Measurements from ENCODE around the gene ANKRD12. TPM values are rescaled to one million over a fixed set of nuclear protein-coding genes. Genes with fewer than 3 reads are reported as not detected.

Gene ANKRD12
- total RNA-seq, 6 experiments from 2014 or later = 12.3 to 38.7 (median 21.4) TPM

GRCh38 chr18:9188359-9189231 is 52.0 kb downstream of the ANKRD12 start:
- ATAC-seq = no peak
- peaks cover 0 to 3% (median 0%) of the 10 kb centered on the region in 4 donors for H3K36me3 ChIP-seq
- no peaks in the 10 kb centered on the region for H3K9me3 ChIP-seq
- 89% methylated on average over 3 of the region's 3 CpGs for WGBS (ENCODE audit: insufficient coverage, low coverage, low lambda C conversion rate, missing lambda C conversion rate)
- no peaks in the 10 kb centered on the region for H3K4me1 ChIP-seq
- TF ChIP-seq CTCF (IDR thresholded peaks at IDR 0.05) = no peak
- H3K27me3 ChIP-seq = no peaks in the 10 kb centered on the region
- intact Hi-C loops (cut with DNase I) = no loop called here
- no peak overlapping the region for H3K27ac ChIP-seq
- no peak for DNase-seq
- H3K4me3 ChIP-seq = no peak overlapping the region

GRCh38 chr18:9189491-9189890 is 52.9 kb downstream of the ANKRD12 start:
- no peak overlapping the region for H3K27ac ChIP-seq
- 95% methylated on average over 2 of the region's 2 CpGs for WGBS (ENCODE audit: insufficient coverage, low coverage, low lambda C conversion rate, missing lambda C conversion rate)
- H3K9me3 ChIP-seq = no peaks in the 10 kb centered on the region
- ATAC-seq (no peak), DNase-seq (no peak)
- intact Hi-C loops (cut with DNase I) = no loop called here
- no peaks in the 10 kb centered on the region for H3K36me3 ChIP-seq
- H3K4me1 ChIP-seq = no peaks in the 10 kb centered on the region
- no peak overlapping the region for H3K4me3 ChIP-seq
- no peak for TF ChIP-seq CTCF (IDR thresholded peaks at IDR 0.05)
- TF ChIP-seq POLR2A (IDR thresholded peaks at IDR 0.05) = no peak
- H3K27me3 ChIP-seq = no peaks in the 10 kb centered on the region

- WGBS (ENCODE audit: insufficient coverage, low coverage, low lambda C conversion rate, missing lambda C conversion rate) = 95% methylated on average over 2 of the region's 2 CpGs
- DNase-seq (no peak), ATAC-seq (no peak)
- Histone ChIP-seq H3K27ac (no peak overlapping the region), H3K9me3 (no peaks in the 10 kb centered on the region), H3K36me3 (no peaks in the 10 kb centered on the region), H3K27me3 (no peaks in the 10 kb centered on the region), H3K4me3 (no peak overlapping the region), H3K4me1 (no peaks in the 10 kb centered on the region)
- intact Hi-C loops (cut with DNase I) = no loop called here
- no peak for TF ChIP-seq POLR2A (IDR thresholded peaks at IDR 0.05)
- no peak for TF ChIP-seq CTCF (IDR thresholded peaks at IDR 0.05)
Measured at GRCh38 chr18:9191658-9192256, 55.2 kb downstream of the ANKRD12 start.

GRCh38 chr18:9193031-9193430 is 56.5 kb downstream of the ANKRD12 start:
- Histone ChIP-seq H3K4me3 (no peak overlapping the region), H3K36me3 (no peaks in the 10 kb centered on the region), H3K9me3 (no peaks in the 10 kb centered on the region), H3K4me1 (no peaks in the 10 kb centered on the region), H3K27me3 (no peaks in the 10 kb centered on the region), H3K27ac (no peak overlapping the region)
- intact Hi-C loops (cut with DNase I) = no loop called here
- DNase-seq = no peak
- WGBS (ENCODE audit: insufficient coverage, low coverage, low lambda C conversion rate, missing lambda C conversion rate) = 94% methylated on average over 2 of the region's 2 CpGs
- TF ChIP-seq CTCF (IDR thresholded peaks at IDR 0.05) (no peak), POLR2A (IDR thresholded peaks at IDR 0.05) (no peak)
- ATAC-seq = no peak
